ENCODE measurements around the gene LPAR3.

The LPAR3 gene

GRCh38 chr1:84933011-84933611, 40.1 kb upstream of the LPAR3 start:
- no peak overlapping the region for H3K4me2 ChIP-seq (ENCODE audit: low read depth, low read length, poor library complexity, severe bottlenecking)

GRCh38 chr1:84930831-84931230, 37.8 kb upstream of the LPAR3 start:
- H3K4me2 ChIP-seq (ENCODE audit: low read depth, low read length, poor library complexity, severe bottlenecking): no peak overlapping the region
- H3K79me2 ChIP-seq (ENCODE audit: insufficient read depth, low read length): no peaks in the 10 kb centered on the region
- H3K9me3 ChIP-seq (ENCODE audit: insufficient read depth, low read length): no peaks in the 10 kb centered on the region
- no peaks in the 10 kb centered on the region for H4K20me1 ChIP-seq (ENCODE audit: low read depth, low read length)
- H3K9me2 ChIP-seq (replicated peaks; ENCODE audit: insufficient read depth, low read length): no peaks in the 10 kb centered on the region
- H3K27ac ChIP-seq (ENCODE audit: low read depth, low read length): no peak overlapping the region
- H3K4me3 ChIP-seq (ENCODE audit: insufficient read depth, low read length, poor library complexity, severe bottlenecking): no peak overlapping the region
- TF ChIP-seq EZH2phosphoT487 (conservative IDR thresholded peaks at IDR 0.05; ENCODE audit: low read length) (no peak), CTCF (IDR thresholded peaks at IDR 0.05; ENCODE audit: insufficient read depth, low read length, poor library complexity, severe bottlenecking) (no peak)
- no peaks in the 10 kb centered on the region for H3K36me3 ChIP-seq (ENCODE audit: low read length)
- H3F3A ChIP-seq (ENCODE audit: insufficient read depth): no peaks in the 10 kb centered on the region
- no peaks in the 10 kb centered on the region for H3K27me3 ChIP-seq (ENCODE audit: low read length)
- no peak overlapping the region for H2AFZ ChIP-seq (ENCODE audit: low read depth, low read length, severe bottlenecking)
- H3K9ac ChIP-seq (ENCODE audit: low read length): no peak overlapping the region

More at GRCh38 chr1:84933011-84933611, 40.1 kb upstream of the LPAR3 start:
- Histone ChIP-seq H3K27me3 (ENCODE audit: low read length) (no peaks in the 10 kb centered on the region), H3K4me3 (ENCODE audit: insufficient read depth, low read length, poor library complexity, severe bottlenecking) (no peak overlapping the region), H3K27ac (ENCODE audit: low read depth, low read length) (no peak overlapping the region), H3K36me3 (ENCODE audit: low read length) (no peaks in the 10 kb centered on the region), H3K9me2 (replicated peaks; ENCODE audit: insufficient read depth, low read length) (no peaks in the 10 kb centered on the region), H3K9me3 (ENCODE audit: insufficient read depth, low read length) (no peaks in the 10 kb centered on the region), H2AFZ (ENCODE audit: low read depth, low read length, severe bottlenecking) (no peak overlapping the region), H4K20me1 (ENCODE audit: low read depth, low read length) (no peaks in the 10 kb centered on the region), H3K79me2 (ENCODE audit: insufficient read depth, low read length) (no peaks in the 10 kb centered on the region), H3K9ac (ENCODE audit: low read length) (no peak overlapping the region), H3F3A (ENCODE audit: insufficient read depth) (0 out of 2 replicates have a peak, but pooled peaks cover 7% of the 10 kb centered on the region)
- TF ChIP-seq EZH2phosphoT487 (conservative IDR thresholded peaks at IDR 0.05; ENCODE audit: low read length): no peak
- no peak for TF ChIP-seq CTCF (IDR thresholded peaks at IDR 0.05; ENCODE audit: insufficient read depth, low read length, poor library complexity, severe bottlenecking)

GRCh38 chr1:84930329-84930728, 37.3 kb upstream of the LPAR3 start:
- Histone ChIP-seq H2AFZ (ENCODE audit: low read depth, low read length, severe bottlenecking) (no peak overlapping the region), H3K4me2 (ENCODE audit: low read depth, low read length, poor library complexity, severe bottlenecking) (no peak overlapping the region), H4K20me1 (ENCODE audit: low read depth, low read length) (no peaks in the 10 kb centered on the region), H3K9me2 (replicated peaks; ENCODE audit: insufficient read depth, low read length) (no peaks in the 10 kb centered on the region), H3K36me3 (ENCODE audit: low read length) (no peaks in the 10 kb centered on the region), H3K79me2 (ENCODE audit: insufficient read depth, low read length) (no peaks in the 10 kb centered on the region), H3K9ac (ENCODE audit: low read length) (no peak overlapping the region), H3K27me3 (ENCODE audit: low read length) (no peaks in the 10 kb centered on the region), H3K27ac (ENCODE audit: low read depth, low read length) (no peak overlapping the region), H3K4me3 (ENCODE audit: insufficient read depth, low read length, poor library complexity, severe bottlenecking) (no peak overlapping the region), H3K9me3 (ENCODE audit: insufficient read depth, low read length) (no peaks in the 10 kb centered on the region), H3F3A (ENCODE audit: insufficient read depth) (no peaks in the 10 kb centered on the region)
- TF ChIP-seq CTCF (IDR thresholded peaks at IDR 0.05; ENCODE audit: insufficient read depth, low read length, poor library complexity, severe bottlenecking): no peak
- TF ChIP-seq EZH2phosphoT487 (conservative IDR thresholded peaks at IDR 0.05; ENCODE audit: low read length): no peak

Data from SU-DHL-6 (cell line).